Tibial nerve (tissue), 3 donors: ENCODE data around the gene SERINC1.

Source experiments
- CTCF ChIP-seq, 5 experiments: fragments of 200-600 bp in 3 of 5; fragments of 450-650 bp in 2 of 5; sonication (generic) in 3 of 5; IDR thresholded peaks; one replicate each; pipeline ENCODE4 v1.5.1; 2016 to 2019; ENCODE audit warnings: antibody characterized with exemption in 5 of 5, mild to moderate bottlenecking in 3 of 5, moderate library complexity in 2 of 5
- POLR2A ChIP-seq, 2 donors: fragments of 450-650 bp; IDR thresholded peaks; one replicate each; pipeline ENCODE4 v1.6.1; 2017; ENCODE audit warnings: antibody characterized with exemption in 2 of 2, mild to moderate bottlenecking in 2 of 2, moderate library complexity in 2 of 2

GRCh38 chr6:122511193-122511924 is 39.8 kb upstream of the SERINC1 start:
- TF ChIP-seq POLR2A (IDR thresholded peaks at IDR 0.05), result no peak
- TF ChIP-seq CTCF (IDR thresholded peaks at IDR 0.05), result no peak
